Subcutaneous abdominal adipose tissue (tissue), 5 donors: Measurements from ENCODE around the gene CDK13.
"Not testable (repeated sequence)": the region's sequence is repeated elsewhere in the genome, so short reads cannot be mapped to it uniquely, and the experiment has no call there.

ENCODE experiments used
- H3K27ac ChIP-seq: one replicate; pipeline ENCODE4 v1.7.0; 2013; ENCODE audit warnings: low read depth, mild to moderate bottlenecking, inconsistent platforms, low read length, moderate library complexity
- H3K27me3 ChIP-seq, 5 donors: one replicate each; pipeline ENCODE4 v1.7.0; 2013; ENCODE audit warnings: low read length in 5 of 5, inconsistent platforms in 1 of 5; ENCODE audit not compliant: control insufficient read depth in 5 of 5, insufficient read depth in 4 of 5
- H3K36me3 ChIP-seq, 5 donors: one replicate each; pipeline ENCODE4 v1.7.0; 2013; ENCODE audit warnings: low read length in 5 of 5; ENCODE audit not compliant: control insufficient read depth in 5 of 5, insufficient read depth in 5 of 5
- H3K4me1 ChIP-seq, 5 donors: one replicate each; pipeline ENCODE4 v1.7.0; 2013; ENCODE audit warnings: low read length in 5 of 5, mild to moderate bottlenecking in 3 of 5, moderate library complexity in 1 of 5; ENCODE audit not compliant: control insufficient read depth in 5 of 5, insufficient read depth in 5 of 5
- H3K4me3 ChIP-seq, 5 donors: one replicate each; pipeline ENCODE4 v1.7.0; 2013; ENCODE audit warnings: low read length in 5 of 5, low read depth in 1 of 5
- H3K9ac ChIP-seq, 5 donors: one replicate each; pipeline ENCODE4 v1.7.0; 2013; ENCODE audit warnings: low read length in 5 of 5, mild to moderate bottlenecking in 4 of 5, moderate library complexity in 3 of 5
- H3K9me3 ChIP-seq, 5 donors: one replicate each; pipeline ENCODE4 v1.7.0; 2013; ENCODE audit warnings: low read length in 5 of 5; ENCODE audit not compliant: control insufficient read depth in 5 of 5
- donor health status: healthy.
- donor health status: healthy.
- donor health status: healthy.
- donor health status: healthy.
- donor health status: healthy.

Gene CDK13

GRCh38 chr7:39949971-39950472 lies at the start of gene CDK13:
Gene CDK13 (plus strand): TSS chr7:39950256. CDS start chr7:39950642, 386 bp downstream.
- no peaks in the 10 kb centered on the region for H3K27me3 ChIP-seq
- no peaks in the 10 kb centered on the region for H3K9me3 ChIP-seq
- H3K36me3 ChIP-seq: no peaks in the 10 kb centered on the region
- peak within 1 kb of the TSS; percentile 80 to 96 (median 93) for H3K4me3 ChIP-seq
- H3K4me1 ChIP-seq: peaks cover 2 to 47% (median 40%) of the 10 kb centered on the region in 5 donors
- peak within 1 kb of the TSS; percentile 63 to 98 (median 93) for H3K9ac ChIP-seq
- H3K27ac ChIP-seq: peak within 1 kb of the TSS; percentile 94

- H3K9me3 ChIP-seq: peaks cover 0 to 5% (median 0%) of the 10 kb centered on the region in 5 donors
- no peaks in the 10 kb centered on the region for H3K36me3 ChIP-seq
- no peak overlapping the region for H3K27ac ChIP-seq
- H3K27me3 ChIP-seq: peaks cover 0 to 5% (median 0%) of the 10 kb centered on the region in 5 donors
- no peaks in the 10 kb centered on the region for H3K4me1 ChIP-seq
- H3K9ac ChIP-seq: no peak overlapping the region
- H3K4me3 ChIP-seq: no peak overlapping the region
Measured at GRCh38 chr7:39904077-39904486, 46.0 kb upstream of the CDK13 start.

- Histone ChIP-seq H3K4me1 (peaks cover 0 to 5% (median 0%) of the 10 kb centered on the region in 5 donors), H3K9ac (no peak overlapping the region), H3K4me3 (no peak overlapping the region), H3K36me3 (no peaks in the 10 kb centered on the region), H3K27ac (no peak overlapping the region), H3K9me3 (peaks cover 0 to 5% (median 0%) of the 10 kb centered on the region in 5 donors), H3K27me3 (no peaks in the 10 kb centered on the region)
Measured at GRCh38 chr7:39908141-39908540, 41.9 kb upstream of the CDK13 start.

- Histone ChIP-seq H3K27ac (no peak overlapping the region), H3K4me3 (no peak overlapping the region), H3K36me3 (no peaks in the 10 kb centered on the region), H3K27me3 (no peaks in the 10 kb centered on the region), H3K9me3 (peaks cover 0 to 5% (median 0%) of the 10 kb centered on the region in 5 donors), H3K4me1 (peaks cover 0 to 5% (median 0%) of the 10 kb centered on the region in 5 donors), H3K9ac (no peak overlapping the region)
Measured at GRCh38 chr7:39908973-39909372, 41.1 kb upstream of the CDK13 start.

DNA sequence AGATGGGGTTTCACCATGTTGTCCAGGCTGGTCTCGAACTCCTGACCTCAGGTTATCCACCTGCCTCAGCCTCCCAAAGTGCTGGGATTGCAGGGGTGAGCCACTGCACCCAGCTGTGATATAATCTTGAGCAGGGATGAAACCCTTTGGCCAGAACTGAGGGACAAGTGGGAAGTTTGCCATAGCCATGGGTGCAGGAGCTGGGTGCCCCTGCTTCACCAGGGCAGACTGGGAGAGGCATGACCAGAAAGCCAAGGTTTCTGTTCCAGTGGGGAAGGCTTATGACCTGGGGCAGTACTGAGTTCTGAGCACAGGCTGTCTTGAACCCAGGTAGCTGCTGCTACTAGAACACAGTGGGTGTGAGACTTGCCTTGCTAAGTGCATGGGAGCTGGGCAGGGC lies 40.5 kb upstream of the CDK13 start:
- Histone ChIP-seq H3K4me1 (peaks cover 0 to 5% (median 0%) of the 10 kb centered on the region in 5 donors), H3K27ac (no peak overlapping the region), H3K36me3 (no peaks in the 10 kb centered on the region), H3K4me3 (no peak overlapping the region), H3K9ac (no peak overlapping the region), H3K27me3 (no peaks in the 10 kb centered on the region), H3K9me3 (peaks cover 0 to 5% (median 0%) of the 10 kb centered on the region in 5 donors)

GRCh38 chr7:39910108-39910869 lies 39.8 kb upstream of the CDK13 start:
- peaks cover 0 to 5% (median 0%) of the 10 kb centered on the region in 5 donors for H3K4me1 ChIP-seq
- H3K9me3 ChIP-seq: peaks cover 0 to 5% (median 0%) of the 10 kb centered on the region in 5 donors
- no peaks in the 10 kb centered on the region for H3K36me3 ChIP-seq
- H3K4me3 ChIP-seq: no peak overlapping the region
- no peak overlapping the region for H3K27ac ChIP-seq
- H3K27me3 ChIP-seq: no peaks in the 10 kb centered on the region
- no peak overlapping the region for H3K9ac ChIP-seq

DNA sequence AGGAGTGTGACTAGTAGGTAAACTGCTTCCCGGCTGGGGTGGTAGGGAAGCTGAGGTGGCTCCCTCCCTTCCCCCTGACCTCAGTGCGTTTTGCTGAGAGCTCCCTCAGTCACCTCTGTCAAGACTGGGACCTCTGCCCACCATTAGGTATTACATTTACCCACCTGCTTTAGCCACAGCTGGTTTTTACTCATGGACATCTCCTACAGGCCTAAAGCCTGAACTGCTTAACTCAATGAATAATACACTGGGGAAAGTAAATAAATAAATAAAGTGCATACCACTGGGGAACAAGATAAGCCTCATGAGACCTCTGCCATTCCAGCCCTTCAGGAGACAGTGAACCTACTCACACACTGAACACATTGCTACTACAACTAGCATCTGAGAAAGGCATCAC lies 38.9 kb upstream of the CDK13 start:
- H3K9me3 ChIP-seq: peaks cover 0 to 5% (median 0%) of the 10 kb centered on the region in 5 donors
- no peak overlapping the region for H3K27ac ChIP-seq
- H3K27me3 ChIP-seq: no peaks in the 10 kb centered on the region
- peaks cover 0 to 5% (median 0%) of the 10 kb centered on the region in 5 donors for H3K4me1 ChIP-seq
- H3K4me3 ChIP-seq: no peak overlapping the region
- no peaks in the 10 kb centered on the region for H3K36me3 ChIP-seq
- H3K9ac ChIP-seq: no peak overlapping the region

DNA sequence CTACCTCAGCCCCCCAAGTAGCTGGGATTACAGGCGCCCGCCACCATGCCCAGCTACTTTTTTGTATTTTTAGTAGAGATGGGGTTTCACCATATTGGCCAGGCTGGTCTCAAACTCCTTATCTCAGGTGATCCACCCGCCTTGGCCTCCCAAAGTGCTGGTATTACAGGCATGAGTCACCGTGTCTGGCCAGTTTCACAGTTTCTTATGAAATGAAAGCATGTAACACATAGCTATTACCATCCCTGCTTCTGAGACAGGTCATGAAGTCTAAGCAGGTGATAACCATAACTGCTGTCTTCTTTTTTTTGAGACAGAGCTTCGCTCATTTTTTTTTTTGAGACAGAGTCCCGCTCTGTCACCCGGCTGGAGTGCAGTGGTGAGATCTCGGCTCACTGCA lies 34.2 kb upstream of the CDK13 start:
- not testable (repeated sequence) for H3K27me3 ChIP-seq, H3K9ac ChIP-seq, H3K4me1 ChIP-seq, H3K9me3 ChIP-seq, H3K36me3 ChIP-seq, H3K4me3 ChIP-seq, H3K27ac ChIP-seq

DNA sequence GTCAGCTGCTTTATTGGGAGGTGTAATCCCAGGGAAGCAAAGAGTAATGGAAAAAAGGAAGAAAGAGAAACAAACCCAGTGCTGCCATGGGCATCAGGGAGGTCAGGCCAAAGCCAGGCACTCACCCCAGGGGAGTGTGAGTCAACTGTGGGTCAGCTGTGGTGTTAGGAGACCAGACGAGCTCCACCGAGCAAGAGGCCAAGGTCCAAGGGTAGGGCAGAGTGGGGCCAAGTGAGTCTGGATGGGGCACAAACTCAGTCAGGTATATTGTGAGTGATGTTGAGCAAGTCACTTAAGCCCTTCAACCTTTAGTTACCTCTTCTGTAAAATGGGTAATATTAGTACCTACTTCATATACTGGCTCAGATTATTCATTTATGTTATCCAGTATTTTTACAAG lies 30.4 kb upstream of the CDK13 start:
- no peaks in the 10 kb centered on the region for H3K36me3 ChIP-seq
- H3K9me3 ChIP-seq: no peaks in the 10 kb centered on the region
- no peaks in the 10 kb centered on the region for H3K27me3 ChIP-seq
- H3K27ac ChIP-seq: no peak overlapping the region
- H3K4me1 ChIP-seq: no peaks in the 10 kb centered on the region
- no peak overlapping the region for H3K9ac ChIP-seq
- H3K4me3 ChIP-seq: no peak overlapping the region

DNA sequence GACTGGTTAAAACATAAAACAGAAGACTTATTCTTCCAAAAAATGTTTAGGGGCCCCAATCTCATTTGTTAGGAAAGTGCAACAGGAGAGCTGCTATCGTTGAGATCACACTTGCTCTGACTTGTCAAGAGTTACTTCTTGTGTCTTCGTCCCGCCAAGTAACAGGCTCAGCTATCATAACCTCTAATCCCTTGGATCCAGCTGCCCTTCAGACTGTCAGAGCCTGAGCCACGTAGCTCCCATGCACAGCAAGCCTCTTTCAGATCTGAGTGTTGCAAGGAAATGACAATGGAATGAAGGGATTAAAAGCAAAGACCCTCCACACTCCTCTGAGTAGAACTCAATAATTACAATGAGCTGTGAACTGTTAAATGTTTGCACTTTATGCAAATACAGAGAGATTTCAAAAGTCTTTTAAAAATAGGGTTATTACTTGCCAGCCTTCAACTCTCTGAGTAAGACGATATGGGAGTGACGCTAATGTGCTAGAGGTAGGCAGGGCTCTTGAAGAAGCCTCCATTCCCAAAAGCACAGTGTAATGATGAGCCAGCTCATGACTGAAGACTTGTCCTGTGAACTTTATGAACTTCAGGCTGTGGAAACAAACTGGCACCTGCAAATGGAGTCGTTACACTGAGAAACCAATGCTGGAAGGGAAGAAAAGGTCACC lies 28.4 kb upstream of the CDK13 start:
- no peaks in the 10 kb centered on the region for H3K36me3 ChIP-seq
- H3K27me3 ChIP-seq: no peaks in the 10 kb centered on the region
- H3K4me1 ChIP-seq: no peaks in the 10 kb centered on the region
- no peaks in the 10 kb centered on the region for H3K9me3 ChIP-seq
- no peak overlapping the region for H3K9ac ChIP-seq
- no peak overlapping the region for H3K27ac ChIP-seq
- no peak overlapping the region for H3K4me3 ChIP-seq
